OCI-LY3 (cell line): ENCODE data around the gene STK38L.
A peak's percentile ranks its signal among the peaks of the same experiment; 100 is the strongest.

Experiments
- H2AFZ ChIP-seq: fragments of 200-600, 300-600 bp; shearing (Covaris generic); 2 replicates; pipeline ENCODE4 v1.6.0; 2014; ENCODE audit warnings: antibody characterized with exemption, low read depth, low read length
- H3K27ac ChIP-seq: fragments of 200-600, 300-600 bp; sonication (generic); 2 replicates; pipeline ENCODE4 v1.5.1; 2014; ENCODE audit warnings: mild to moderate bottlenecking, low read length, moderate library complexity, mixed read lengths
- H3K27me3 ChIP-seq: fragments of 200-600, 300-600 bp; sonication (generic); 2 replicates; pipeline ENCODE4 v1.6.1; 2014; ENCODE audit warnings: low read depth, low read length, mixed read lengths
- H3K36me3 ChIP-seq: fragments of 200-600, 300-600 bp; sonication (generic); replicated peaks from 2 replicates; pipeline ENCODE3; 2014; ENCODE audit warnings: low read depth, low read length, mixed read lengths
- H3K4me1 ChIP-seq: fragments of 300-600, 200-600 bp; sonication (generic); 2 replicates; pipeline ENCODE4 v1.6.1; 2014; ENCODE audit warnings: low read length, mixed read lengths
- H3K4me2 ChIP-seq: fragments of 200-600, 300-600 bp; sonication (generic); 2 replicates; pipeline ENCODE4 v1.6.1; 2014; ENCODE audit warnings: low read length, mixed read lengths
- H3K4me3 ChIP-seq: fragments of 300-600, 200-600 bp; sonication (generic); 2 replicates; pipeline ENCODE4 v1.5.1; 2014; ENCODE audit warnings: antibody characterized with exemption, mild to moderate bottlenecking, low read length, moderate library complexity
- H3K79me2 ChIP-seq: fragments of 300-600, 200-600 bp; shearing (Covaris generic); 2 replicates; pipeline ENCODE4 v1.6.1; 2014; ENCODE audit warnings: mild to moderate bottlenecking, low read length, mixed read lengths
- H3K9ac ChIP-seq: fragments of 300-600, 200-600 bp; shearing (Covaris generic); 2 replicates; pipeline ENCODE4 v1.6.0; 2014; ENCODE audit warnings: mild to moderate bottlenecking, low read length, moderate library complexity
- H3K9me3 ChIP-seq: fragments of 200-600, 300-600 bp; shearing (Covaris generic); 2 replicates; pipeline ENCODE4 v1.6.1; 2014; ENCODE audit warnings: low read length, mixed read lengths; ENCODE audit not compliant: insufficient read depth
- H4K20me1 ChIP-seq: fragments of 200-600, 300-600 bp; sonication (generic); 2 replicates; pipeline ENCODE4 v1.6.1; 2016; ENCODE audit warnings: low read length, mixed read lengths; ENCODE audit not compliant: insufficient read depth
- EZH2phosphoT487 ChIP-seq: fragments of 200-600 bp; shearing (Covaris generic); IDR thresholded peaks from 2 replicates; pipeline ENCODE4 v1.6.1; 2018; ENCODE audit warnings: antibody characterized with exemption, mixed run types, low read depth
- TF ChIP-seq, protein P1 (sequence below): fragments of 200-600, 300-600 bp; sonication (generic); IDR thresholded peaks from 2 replicates; pipeline ENCODE4 v1.5.1; 2014; ENCODE audit warnings: antibody characterized with exemption, low read length, low read depth

Gene STK38L

GRCh38 chr12:27199638-27200300 lies 44.3 kb upstream of the STK38L start:
- Histone ChIP-seq H4K20me1 (no peaks in the 10 kb centered on the region), H3K36me3 (no peaks in the 10 kb centered on the region), H3K4me2 (peak overlapping the region; percentile 84), H3K9ac (peak overlapping the region; percentile 55), H2AFZ (no peak overlapping the region), H3K27me3 (no peaks in the 10 kb centered on the region), H3K9me3 (no peaks in the 10 kb centered on the region), H3K4me3 (peak overlapping the region; percentile 54), H3K79me2 (no peaks in the 10 kb centered on the region), H3K27ac (peak overlapping the region; percentile 88), H3K4me1 (peaks cover 46% of the 10 kb centered on the region)
- TF ChIP-seq, protein P1, sequence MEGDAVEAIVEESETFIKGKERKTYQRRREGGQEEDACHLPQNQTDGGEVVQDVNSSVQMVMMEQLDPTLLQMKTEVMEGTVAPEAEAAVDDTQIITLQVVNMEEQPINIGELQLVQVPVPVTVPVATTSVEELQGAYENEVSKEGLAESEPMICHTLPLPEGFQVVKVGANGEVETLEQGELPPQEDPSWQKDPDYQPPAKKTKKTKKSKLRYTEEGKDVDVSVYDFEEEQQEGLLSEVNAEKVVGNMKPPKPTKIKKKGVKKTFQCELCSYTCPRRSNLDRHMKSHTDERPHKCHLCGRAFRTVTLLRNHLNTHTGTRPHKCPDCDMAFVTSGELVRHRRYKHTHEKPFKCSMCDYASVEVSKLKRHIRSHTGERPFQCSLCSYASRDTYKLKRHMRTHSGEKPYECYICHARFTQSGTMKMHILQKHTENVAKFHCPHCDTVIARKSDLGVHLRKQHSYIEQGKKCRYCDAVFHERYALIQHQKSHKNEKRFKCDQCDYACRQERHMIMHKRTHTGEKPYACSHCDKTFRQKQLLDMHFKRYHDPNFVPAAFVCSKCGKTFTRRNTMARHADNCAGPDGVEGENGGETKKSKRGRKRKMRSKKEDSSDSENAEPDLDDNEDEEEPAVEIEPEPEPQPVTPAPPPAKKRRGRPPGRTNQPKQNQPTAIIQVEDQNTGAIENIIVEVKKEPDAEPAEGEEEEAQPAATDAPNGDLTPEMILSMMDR: no peak
- no peak for TF ChIP-seq EZH2phosphoT487

DNA sequence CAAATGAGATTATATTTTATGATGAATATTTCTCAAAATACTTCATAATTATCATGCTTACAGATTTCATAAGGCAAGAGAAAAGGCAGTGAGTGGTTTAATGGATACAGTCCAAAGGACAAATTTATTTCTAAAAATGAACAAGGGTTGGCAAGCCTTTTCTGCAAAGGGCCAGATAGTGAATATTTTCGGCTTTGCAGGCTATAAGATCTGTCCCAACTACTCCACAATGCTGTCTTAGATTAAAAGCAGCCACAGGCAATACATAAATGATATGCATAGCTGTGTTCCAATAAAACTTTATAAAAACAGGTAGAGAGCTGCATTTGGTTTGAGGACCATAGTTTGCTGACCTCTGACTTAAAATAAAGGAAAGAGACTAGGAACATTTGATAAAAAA lies 42.9 kb upstream of the STK38L start:
- no peak for TF ChIP-seq EZH2phosphoT487
- TF ChIP-seq, protein P1: no peak
- Histone ChIP-seq H4K20me1 (no peaks in the 10 kb centered on the region), H3K36me3 (no peaks in the 10 kb centered on the region), H3K79me2 (no peaks in the 10 kb centered on the region), H3K27ac (peak overlapping the region; percentile 88), H3K4me2 (0 out of 2 replicates have a peak overlapping the region, but pooled peaks have one; percentile 0), H2AFZ (no peak overlapping the region), H3K9me3 (no peaks in the 10 kb centered on the region), H3K27me3 (no peaks in the 10 kb centered on the region), H3K4me3 (no peak overlapping the region), H3K4me1 (peaks cover 48% of the 10 kb centered on the region), H3K9ac (peak overlapping the region; percentile 55; the same call in 1 of the 2 replicates)

DNA sequence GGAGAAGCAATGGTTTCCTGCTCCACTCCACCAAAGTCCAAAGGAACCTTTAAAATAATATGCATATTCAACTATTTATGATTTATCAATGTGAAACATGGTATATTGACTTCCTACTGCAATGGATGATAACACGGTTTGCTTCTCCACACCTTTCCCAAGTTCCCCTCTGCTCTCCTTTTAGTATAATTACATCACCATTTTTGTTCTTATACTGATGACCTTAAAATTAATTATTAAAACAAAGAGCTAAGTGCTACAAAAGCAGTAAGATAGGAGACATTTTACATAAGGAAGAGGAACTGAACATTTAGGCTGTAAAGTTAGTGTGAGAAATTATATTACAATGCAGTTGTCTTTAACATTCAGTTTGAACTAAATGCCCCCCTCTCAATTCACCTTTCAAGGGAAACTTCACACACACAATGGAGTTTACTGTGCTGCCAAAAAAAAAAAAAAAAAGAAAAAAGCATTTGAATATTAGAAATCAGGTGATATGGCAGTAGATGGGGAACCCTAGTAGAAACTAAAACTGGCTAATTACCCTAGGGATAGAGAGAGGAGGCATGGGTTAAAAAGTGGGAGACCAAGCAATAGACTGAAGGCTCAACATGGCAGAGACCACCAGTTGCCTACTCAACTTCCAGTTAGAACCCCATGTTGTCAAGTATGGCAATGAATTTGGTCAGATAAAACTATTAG lies 37.1 kb upstream of the STK38L start:
- Histone ChIP-seq H3K79me2 (no peaks in the 10 kb centered on the region), H3K9ac (peak overlapping the region; percentile 92), H3K4me3 (peak overlapping the region; percentile 64), H3K27ac (peak overlapping the region; percentile 94), H3K27me3 (no peaks in the 10 kb centered on the region), H3K36me3 (peaks cover 11% of the 10 kb centered on the region), H2AFZ (no peak overlapping the region), H3K9me3 (peaks cover 13% of the 10 kb centered on the region; the same call in 1 of the 2 replicates), H3K4me2 (peak overlapping the region; percentile 89), H3K4me1 (peaks cover 53% of the 10 kb centered on the region), H4K20me1 (no peaks in the 10 kb centered on the region)
- no peak for TF ChIP-seq EZH2phosphoT487
- TF ChIP-seq, protein P1: no peak

DNA sequence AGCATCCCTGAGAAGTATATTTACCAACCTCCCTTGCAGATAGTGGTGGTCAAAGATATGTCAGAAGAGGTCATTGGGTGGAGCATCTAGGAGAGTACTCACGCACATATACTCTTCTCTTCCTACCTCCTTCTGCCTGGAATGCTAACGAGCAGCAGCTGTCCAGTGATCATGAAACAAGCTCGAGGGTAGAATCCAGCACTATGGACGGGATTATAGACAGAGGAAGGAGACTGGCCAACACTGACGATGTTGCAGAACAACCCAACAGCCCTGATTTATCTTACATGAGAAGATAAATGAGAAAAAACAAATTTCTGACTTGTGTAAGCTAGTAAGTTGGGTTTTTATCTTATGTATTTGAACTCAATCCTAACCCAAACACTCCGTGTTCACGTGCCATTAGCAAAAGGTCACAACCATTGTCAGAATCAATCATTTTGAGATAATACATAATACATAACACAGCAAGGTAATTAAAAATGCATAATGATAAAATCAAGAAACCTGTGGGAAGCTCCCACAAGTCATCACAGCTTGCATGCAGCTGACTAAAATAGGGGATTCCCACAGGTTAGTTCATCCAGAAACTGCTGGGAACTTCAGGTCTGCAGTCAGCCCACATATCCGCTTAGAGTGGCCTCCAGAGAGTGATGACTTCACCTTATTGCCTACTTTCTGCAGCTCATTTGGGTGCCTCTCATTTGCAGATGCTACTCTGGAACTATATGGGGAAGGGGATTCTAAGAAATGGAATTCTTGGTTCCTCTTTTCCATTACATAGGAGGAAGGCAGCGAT lies 36.3 kb upstream of the STK38L start:
- H3K27me3 ChIP-seq: no peaks in the 10 kb centered on the region
- H3K36me3 ChIP-seq: peaks cover 11% of the 10 kb centered on the region
- H3K79me2 ChIP-seq: no peaks in the 10 kb centered on the region
- H3K27ac ChIP-seq: peak overlapping the region; percentile 94
- H3K9me3 ChIP-seq: peaks cover 13% of the 10 kb centered on the region; the same call in 1 of the 2 replicates
- peak overlapping the region; percentile 92 for H3K9ac ChIP-seq
- no peaks in the 10 kb centered on the region for H4K20me1 ChIP-seq
- H2AFZ ChIP-seq: no peak overlapping the region
- H3K4me3 ChIP-seq: peak overlapping the region; percentile 64
- TF ChIP-seq, protein P1: no peak
- no peak for TF ChIP-seq EZH2phosphoT487
- H3K4me1 ChIP-seq: peaks cover 48% of the 10 kb centered on the region
- H3K4me2 ChIP-seq: peak overlapping the region; percentile 89
